Sigmoid colon (tissue), 4 donors: ENCODE measurements around the gene MALSU1.

Experiments used
- CTCF ChIP-seq, 4 experiments: fragments of 450-650 bp in 3 of 4; fragments of 200-600 bp in 1 of 4; IDR thresholded peaks; one replicate each; pipeline ENCODE4 v1.5.1; 2016 to 2019; ENCODE audit warnings: antibody characterized with exemption in 4 of 4, mild to moderate bottlenecking in 3 of 4, moderate library complexity in 2 of 4
- POLR2A ChIP-seq, 2 donors: fragments of 450-650 bp; IDR thresholded peaks; one replicate each; pipeline ENCODE4 v1.6.1; 2016; ENCODE audit warnings: antibody characterized with exemption in 2 of 2, mild to moderate bottlenecking in 2 of 2, moderate library complexity in 2 of 2
- POLR2AphosphoS5 ChIP-seq, 4 donors: sonication (generic); formaldehyde crosslinking; IDR thresholded peaks; one replicate each; pipeline ENCODE4 v1.6.1; 2017; ENCODE audit warnings: antibody characterized with exemption in 4 of 4

GRCh38 chr7:23334482-23335056 is 35.4 kb downstream of the MALSU1 start:
- no peak for TF ChIP-seq CTCF (IDR thresholded peaks at IDR 0.05)
- TF ChIP-seq POLR2A (IDR thresholded peaks at IDR 0.05) = no peak
- TF ChIP-seq POLR2AphosphoS5 (IDR thresholded peaks at IDR 0.05) = no peak
